ENCODE results near the gene SMIM8.

Gene SMIM8

DNA sequence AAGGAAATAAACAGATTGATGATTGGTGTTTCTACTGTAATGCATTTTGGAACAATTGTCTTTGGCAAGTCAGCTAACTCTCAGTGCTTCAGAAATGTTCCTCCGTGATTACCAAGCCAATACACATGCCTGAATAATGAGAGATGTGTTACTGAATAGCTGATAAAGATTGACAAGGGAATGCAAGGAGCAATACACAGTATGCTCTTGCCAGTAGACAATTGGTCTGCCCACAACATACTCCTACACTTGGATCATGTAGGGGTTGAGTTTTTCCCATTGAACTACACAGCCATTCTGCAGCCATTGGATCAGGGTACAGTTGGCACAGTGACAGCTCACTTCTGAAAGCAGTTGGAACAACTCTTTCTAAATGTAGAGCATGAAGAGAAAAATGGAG, 12.3 kb downstream of the SMIM8 start:
- DNase-seq (ENCODE audit: low read depth): no peak

DNA sequence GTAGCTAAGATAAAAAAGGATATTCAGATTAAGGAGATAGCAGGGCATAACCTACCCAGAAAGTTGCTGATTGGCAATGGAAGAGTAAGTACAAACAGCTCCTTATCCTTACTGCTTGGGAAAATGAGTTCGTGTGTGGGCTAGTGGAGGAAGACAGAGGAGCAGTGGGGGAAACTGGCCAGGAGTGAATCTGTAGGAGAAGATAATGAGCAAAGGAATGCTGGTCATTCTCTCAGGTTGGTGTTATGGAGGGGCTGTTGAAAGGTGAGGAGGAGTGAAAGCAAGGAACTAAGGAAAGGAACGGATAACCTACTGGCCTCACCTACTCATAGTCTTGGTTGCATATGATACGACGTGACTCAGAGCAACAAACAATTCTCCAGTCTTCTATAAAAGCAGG, 14.0 kb downstream of the SMIM8 start:
- DNase-seq (ENCODE audit: low read depth): no peak

DNA sequence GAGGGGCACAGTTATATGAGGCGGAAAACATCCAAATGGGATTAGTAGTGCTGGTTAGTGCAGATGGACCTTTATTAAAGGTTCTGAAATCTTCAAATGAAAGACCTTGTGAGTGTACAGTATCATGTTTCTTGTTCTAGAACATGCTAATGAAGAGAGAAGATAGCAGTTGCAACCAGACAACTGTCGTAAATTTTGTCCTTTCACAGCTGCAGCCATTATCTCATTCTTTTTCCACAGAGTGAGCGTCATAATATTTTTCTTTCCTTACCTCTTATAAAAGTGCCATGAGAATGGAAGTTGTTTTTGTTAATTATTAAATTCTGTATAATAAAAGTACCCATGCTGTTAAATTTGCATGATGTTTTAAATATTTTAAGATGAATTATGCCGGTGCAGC, 17.8 kb downstream of the SMIM8 start:
- DNase-seq (ENCODE audit: low read depth): no peak

DNA sequence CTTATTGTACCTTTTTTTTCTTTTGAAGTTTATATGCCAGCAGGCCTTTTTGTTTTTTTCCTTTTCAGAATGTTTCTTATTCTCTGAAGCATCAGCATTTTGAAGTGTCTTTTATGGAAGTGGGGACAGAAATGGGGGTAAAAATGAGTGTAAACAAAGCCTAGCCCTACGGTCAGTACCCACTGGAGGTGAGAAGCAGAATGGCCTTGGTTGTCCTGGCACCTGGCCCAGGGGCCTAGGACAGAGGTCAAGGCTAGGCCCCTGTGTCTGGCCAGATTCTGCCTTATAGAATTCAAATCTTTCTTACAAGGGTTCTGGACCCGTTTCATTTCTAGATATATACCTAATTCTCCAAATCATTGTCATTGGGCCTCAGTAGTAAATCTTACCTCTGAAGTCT, 18.8 kb downstream of the SMIM8 start:
- no peak for DNase-seq (ENCODE audit: low read depth)

DNA sequence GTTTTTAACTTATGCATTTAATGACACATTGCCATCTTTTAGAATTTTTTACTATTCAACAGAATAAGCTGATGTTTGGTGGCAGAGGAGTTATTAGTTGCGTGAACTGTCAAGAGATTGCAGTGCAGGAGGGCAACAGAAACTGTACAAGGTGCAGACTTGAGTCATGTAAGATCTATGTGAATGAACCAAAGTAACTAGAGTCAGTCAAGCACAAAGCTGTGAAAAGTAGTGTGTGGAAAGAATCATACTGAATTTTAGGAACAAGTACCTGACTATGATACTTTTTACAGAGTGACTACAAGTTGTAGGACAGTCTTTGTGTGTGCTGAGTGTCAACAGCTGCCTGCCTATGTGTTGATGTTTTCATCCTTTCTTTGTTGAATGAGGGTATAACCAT, 19.5 kb downstream of the SMIM8 start:
- no peak for DNase-seq (ENCODE audit: low read depth)

DNA sequence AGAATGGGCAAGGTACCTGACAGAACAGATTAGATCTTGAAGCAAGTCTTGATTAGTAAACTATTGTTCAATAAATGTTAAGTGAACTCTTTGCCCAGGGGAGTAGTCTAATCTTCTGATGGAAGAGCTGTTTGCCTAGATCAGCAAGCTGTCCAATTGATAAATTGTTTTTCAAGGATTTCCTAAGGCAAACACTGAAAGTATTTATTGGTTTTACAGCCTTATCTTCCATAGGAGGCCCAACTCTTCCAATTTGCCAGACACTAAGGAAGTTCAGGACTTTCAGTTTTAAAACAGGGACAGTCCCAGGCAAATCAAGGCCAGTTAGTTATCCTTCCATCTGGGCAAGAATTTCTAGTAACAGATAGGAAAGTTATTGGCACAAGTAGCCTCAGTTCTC, 20.4 kb downstream of the SMIM8 start:
- DNase-seq (ENCODE audit: low read depth): no peak

DNA sequence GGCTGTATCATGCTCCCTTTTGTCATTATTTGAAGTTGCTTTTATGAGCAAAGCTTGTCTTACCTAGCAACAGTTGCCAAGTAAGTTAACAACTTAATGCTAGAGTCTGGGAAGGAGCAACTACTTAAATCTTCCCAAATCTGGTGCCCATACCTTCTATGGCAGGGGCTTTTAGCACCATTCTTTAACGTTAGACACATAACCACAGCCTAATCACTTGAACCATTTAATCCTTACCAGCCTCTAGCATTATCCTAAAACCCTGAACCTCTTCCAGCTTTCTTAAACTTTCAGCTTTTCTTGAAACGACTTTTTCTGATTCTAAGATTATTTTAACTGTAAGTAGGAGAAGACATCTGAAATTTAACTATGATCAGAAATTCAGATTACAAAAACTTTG, 22.3 kb downstream of the SMIM8 start, which contains the start of gene C6orf163:
C6orf163 (plus strand) TSS at position 83 of the 400 bp plus-strand sequence; CDS start at position 370, 287 bp downstream.
- DNase-seq (ENCODE audit: low read depth): no peak

DNA sequence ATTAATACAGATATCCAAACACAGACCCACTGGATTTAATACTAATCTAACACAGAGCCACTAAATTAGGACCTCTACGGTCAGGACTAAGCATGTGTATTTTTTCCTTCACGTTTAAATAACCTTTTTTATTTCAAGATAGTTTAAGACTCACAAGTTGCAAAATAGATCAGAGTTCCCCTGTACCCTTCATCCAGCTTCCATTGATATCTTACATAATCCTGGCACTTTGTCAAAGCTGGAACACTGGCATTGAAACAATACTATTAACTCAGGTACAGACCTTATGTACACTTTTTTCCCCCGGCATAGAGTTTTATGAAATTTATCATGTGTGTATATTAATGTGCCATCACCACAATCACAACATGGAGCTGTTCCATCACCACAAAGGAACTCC, 24.3 kb downstream of the SMIM8 start:
- no peak for DNase-seq (ENCODE audit: low read depth)

DNA sequence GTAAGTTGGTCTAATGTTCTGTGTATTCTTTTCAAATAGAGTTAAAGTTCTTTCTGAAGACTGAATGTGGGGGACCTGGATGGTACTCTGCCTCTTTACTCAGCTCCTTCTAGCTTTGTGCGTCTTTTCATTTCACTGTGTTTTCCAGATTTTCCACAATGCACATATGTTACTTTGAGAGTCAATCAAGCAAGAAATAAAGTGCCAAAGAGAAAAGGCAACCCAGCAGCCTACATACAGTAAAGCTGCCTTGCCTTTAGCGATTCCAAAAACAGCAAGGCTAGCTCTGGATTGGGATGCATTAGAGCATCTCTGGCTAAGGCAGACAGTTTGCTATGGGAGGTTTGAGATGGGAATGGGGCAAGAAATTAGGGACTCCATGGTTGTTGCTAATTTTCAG, 27.5 kb downstream of the SMIM8 start:
- no peak for DNase-seq (ENCODE audit: low read depth)

DNA sequence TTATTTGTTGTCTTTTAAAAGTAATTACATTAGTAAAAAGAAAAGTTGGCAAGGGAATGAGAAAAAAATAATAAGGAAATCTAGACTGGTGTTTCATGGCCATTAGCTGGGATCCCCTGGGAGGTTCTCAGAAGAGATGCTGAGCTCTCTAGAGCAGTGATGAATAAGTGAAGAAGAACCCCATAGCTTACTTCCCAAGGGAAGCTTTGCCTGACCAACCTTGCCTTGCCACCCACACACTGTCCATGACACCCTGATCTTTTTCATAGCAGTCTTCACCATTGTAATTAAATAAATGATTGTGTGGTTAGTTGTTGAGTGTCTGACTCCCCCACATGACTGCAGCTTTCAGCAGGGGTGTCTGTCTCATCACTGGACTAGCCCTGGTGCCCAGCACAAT, 28.1 kb downstream of the SMIM8 start:
- DNase-seq (ENCODE audit: low read depth): no peak

DNA sequence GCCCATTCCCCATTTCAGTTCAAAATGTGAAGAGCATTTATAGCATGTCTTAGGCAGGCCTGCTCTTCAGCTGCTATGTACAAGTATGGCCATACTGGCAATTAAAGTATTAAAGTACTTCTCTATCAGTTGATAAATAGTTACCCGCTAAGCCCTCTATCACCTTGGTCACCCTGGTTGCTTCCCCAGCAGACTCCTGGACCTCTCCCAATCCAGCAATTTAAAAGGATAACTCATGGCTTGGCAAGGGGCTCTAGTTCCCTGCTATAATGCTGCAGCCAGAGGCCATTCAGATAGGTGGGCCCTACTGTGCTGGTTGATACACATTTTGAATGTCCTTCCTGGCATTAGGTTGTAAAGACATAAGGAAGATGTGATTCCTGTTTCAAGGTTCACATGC, 29.2 kb downstream of the SMIM8 start:
- no peak for DNase-seq (ENCODE audit: low read depth)

DNA sequence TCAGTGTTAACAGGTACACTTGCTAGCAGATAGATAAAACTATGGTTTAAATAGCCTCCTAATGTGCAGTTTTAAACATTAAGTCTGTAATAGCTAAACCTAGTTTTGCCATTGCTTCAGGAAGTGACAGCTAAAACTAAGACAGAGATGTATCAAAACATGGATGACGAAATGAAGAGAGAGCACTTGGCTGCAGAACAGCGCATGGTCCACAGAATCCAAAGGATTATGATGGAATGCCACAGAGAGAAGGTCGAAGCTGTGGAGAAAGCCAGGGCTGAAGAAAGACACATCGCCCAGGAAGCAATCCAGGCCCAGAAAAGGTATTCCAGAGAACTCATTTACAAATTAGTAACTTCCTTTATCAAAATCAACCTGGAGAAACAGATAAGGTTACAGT, 33.8 kb downstream of the SMIM8 start:
- DNase-seq (ENCODE audit: low read depth): no peak

DNA sequence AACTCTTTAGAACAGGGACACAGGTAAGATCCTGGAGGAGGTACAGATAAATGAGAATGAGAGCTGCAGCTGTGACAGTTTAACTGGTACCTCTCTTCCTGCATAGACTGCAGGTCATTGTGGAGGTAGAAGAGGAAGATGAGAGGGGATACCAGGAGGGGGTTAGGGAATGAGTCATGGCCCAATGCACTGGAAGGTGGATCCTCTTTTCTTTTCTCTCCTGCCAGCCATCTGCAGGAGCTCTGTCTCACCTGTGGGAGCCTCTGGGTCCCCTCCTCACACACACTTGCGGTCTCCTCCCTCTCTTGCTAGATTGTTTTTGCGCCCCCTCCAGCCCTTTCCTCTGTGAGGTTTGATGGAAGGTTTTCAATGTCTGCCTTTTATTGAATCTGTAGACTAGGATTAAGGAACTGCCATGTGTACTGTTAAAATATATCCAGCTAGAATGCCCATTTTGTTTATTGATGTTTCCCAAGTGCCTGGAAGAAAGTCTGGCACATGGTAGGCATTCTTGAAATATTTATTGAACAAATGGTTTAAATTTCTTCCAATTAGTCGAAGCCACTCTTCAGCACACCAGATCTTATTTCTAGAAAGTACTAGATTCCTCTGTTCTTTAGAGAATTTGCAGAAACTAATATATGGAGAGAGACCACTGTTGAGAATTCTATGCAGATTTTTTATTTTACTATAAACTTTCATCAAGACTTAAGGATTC, 35.2 kb downstream of the SMIM8 start:
- DNase-seq (ENCODE audit: low read depth): no peak

DNA sequence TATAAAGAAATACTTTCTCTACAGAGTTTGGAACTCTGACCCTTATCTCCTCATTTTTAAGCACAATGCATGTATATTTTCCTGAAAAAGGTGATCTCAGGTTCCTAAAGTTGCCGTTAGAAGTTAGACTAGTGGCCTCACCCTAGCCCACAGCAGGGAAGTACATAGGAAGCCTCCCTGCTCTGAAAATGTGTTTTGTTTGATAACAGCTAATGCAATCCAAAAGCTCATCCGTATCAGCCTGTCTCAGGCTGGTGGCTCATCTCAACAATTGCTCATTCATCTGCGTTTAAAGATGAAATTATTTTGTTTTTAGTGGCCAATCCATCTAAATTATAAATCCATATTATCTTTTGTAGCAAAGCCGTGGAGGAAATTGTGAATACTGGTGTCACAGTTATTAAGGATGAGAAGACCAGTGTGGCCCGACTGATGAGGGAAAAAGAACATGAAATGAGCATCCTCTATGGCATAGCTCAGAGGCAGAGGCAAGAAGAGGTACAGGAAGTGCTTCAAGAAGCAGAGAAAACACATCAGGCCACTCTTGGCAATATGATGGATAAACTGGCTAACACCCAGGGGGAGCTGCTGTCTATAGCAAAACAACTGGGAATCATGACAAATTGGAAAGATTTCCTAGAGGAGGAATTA, 42.3 kb downstream of the SMIM8 start:
- no peak for DNase-seq (ENCODE audit: low read depth)

DNA sequence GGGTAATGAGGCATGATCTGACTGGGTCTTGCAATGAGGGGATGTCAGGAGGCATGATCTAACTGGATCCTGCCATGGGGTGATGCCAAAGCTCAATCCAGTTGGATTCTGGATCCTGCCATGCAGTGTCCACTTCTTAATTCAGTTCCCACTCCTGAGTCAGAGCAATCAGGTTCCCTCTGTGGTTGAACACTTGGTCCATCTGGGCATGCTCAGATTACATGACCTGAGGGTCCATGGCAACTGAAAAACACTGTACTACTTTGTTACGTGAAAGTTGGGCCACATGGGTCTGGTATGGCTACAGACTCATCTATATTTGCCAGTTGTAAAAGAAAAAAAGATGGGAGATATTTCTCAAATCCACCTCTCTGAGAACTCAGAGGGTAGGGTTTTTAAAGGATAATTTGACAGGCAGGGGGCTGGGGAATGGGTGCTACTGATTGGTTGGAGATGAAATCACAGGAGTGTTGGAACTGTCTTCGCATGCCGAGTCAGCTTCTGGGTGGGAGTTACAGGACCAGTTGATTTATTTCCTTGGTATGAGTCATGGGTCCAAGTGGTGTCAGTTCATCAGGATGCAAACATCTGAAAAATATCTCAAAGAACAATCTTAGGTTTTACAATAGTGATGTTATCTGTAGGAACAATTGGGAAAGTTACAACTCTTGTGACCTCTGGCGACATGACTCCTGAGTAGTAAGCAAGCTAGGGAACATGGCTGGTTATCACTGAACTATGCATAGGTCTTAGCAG, 43.9 kb downstream of the SMIM8 start:
- no peak for DNase-seq (ENCODE audit: low read depth)

DNA sequence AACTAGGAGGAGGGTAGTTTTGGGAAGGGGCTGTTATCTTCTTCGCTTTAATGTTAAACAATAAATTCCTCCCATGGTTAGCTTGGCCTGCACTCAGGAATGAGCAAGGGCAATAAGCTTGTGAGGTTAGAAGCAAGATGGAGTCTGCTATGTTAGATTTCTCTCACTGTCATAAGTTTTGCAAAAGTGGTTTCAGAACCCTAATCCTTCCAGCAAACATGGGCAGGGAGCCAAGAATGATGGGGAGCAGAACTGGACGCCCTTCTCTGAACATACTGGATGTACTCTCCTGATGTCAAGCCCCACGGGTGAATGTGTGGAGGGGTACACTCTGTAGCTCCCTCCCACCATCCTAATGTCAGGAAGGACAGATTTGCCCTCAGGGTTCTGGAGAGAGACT, 44.5 kb downstream of the SMIM8 start:
- no peak for DNase-seq (ENCODE audit: low read depth)

DNA sequence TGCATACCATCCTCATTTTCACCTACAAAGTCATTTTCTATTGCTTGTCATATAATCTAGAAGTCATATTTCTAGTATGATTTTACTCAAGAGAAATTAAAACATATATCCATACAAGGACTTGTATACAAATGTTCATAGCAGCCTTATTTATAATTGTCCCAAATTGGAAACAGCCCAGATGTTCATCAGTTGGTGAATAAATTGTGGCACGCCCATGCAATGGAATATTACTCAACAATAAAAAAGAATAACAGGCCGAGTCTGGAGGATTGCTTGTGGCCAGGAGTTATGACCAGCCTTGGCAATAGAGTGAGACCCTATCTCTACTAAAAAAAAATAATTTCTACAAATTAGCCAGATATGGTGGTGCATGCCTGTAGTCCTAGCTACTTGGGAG, 51.0 kb downstream of the SMIM8 start:
- DNase-seq (ENCODE audit: low read depth): no peak

DNA sequence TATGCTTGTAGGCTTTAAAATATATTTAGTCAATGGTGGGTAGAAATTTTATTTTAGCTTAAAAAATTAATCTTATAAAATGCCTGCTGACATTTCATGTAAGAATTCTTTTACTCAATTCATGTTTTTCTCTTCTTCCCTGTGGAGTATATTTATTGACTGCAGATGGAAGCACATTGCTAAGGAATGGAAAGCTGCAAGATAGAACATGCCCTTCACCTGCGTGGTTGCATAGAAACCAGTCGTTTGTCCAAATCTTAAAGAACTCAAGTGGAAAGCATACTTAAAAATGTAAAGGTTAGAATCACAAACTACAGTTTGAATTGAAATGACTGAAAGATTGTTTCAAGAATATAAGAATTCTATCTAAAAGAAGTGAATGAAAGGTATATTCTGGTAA, 52.9 kb downstream of the SMIM8 start:
- no peak for DNase-seq (ENCODE audit: low read depth)

DNA sequence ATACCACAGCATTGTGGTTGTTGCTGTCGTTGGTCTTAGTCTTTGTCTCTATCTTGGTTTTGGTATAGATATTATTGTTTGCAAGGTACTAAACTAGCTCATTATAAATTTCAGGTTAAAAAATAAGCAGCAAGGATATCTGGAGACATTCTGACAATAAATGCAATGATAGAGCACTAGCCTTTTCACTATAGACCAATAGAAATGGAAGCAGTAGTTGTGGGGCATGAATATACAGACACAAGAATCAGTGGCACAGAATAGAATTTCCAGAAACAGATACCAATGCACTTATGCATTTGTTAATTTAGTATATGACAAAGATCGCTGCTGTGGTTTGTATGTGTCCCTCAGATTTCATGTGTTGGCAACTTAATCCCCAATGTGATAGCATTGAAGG, 54.3 kb downstream of the SMIM8 start:
- DNase-seq (ENCODE audit: low read depth): no peak

DNA sequence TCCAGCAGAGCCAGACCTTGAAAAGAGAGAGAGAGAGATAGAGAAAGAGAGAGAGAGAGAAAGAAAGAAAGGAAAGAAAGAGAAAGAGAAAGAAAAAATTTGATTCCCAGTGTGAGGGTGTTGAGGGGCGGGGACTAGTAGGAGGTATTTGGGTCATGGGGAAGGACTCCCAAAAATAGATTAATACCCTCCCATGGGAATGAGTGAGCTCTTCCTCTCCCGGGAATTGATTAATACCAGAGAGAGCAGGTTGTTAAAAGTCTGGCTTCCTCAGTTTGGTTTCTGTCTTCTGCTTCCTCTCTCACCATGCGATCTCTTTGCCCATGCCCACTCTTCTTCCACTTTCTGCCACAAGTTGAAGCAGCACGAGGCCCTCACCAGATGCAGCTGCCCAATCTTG, 56.6 kb downstream of the SMIM8 start:
- no peak for DNase-seq (ENCODE audit: low read depth)

DNA sequence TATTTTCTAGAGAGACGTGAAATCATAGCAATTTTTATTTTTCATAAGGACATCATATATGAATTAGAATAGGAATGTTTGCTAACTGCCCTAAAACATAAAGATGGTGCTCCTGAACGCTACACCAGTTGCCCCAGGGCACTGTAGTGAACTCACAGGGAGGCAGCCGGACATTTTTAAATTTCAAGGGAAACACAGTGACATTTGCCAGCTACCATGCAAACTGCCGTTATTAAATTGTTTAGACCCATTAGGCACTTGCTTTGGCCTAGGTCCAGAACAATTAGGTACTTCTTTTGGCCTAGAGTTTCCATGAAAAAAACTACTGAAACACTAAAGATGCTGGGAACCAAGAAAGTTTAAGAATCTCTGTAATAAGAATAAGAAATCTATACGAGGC, 60.5 kb downstream of the SMIM8 start:
- no peak for DNase-seq (ENCODE audit: low read depth)

DNA sequence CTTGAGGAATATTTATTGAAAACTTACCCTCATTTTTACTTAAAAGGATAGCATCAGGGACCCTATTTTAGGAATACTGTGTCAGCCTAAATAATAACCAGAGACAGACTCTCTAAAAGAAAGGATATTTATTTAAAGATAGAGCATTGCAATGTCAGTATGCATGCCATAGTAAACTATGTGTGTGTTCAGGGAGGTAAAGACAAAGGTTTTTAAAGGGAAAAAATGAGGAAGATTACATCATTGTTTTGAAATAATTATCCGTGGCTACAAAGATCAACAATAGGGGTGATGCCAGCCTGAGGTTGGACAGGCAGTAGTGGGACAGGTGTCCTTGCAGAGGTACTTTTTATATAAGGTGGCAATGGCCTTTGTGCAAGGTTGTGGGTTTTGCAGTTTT, 61.6 kb downstream of the SMIM8 start:
- DNase-seq (ENCODE audit: low read depth): no peak

DNA sequence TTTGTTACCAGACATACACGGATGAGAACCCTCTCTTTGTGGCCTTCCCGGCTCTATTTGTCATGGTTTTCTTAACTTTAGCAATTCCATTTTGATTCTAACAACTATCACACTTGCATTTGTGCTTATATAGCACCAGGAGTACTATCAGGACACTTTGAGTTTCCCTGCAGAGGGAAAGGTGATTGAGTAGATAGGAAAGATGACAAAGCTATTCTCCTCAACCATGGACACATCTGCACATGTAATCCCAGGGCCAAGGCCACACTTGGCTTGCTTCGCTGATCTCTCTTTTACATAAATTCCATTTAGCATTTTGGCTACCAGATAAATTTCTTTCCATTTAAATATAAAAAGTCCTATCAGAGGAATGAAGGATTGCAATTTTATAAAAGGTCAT, 62.1 kb downstream of the SMIM8 start:
- no peak for DNase-seq (ENCODE audit: low read depth)

Measured in activated gamma-delta T cell treated with anti-CD3 and anti-CD28 coated beads, Interleukin-2, amount 50 U/mL, for 16 hours (primary cell).